GM23338 (cell line): ENCODE data around the gene USP6NL. TPM values are rescaled to one million over a fixed set of nuclear protein-coding genes. Genes with fewer than 3 reads are reported as not detected.

Experiments used
- ATAC-seq: fragments of 200-7000 bp; cut with Tn5 transposase; 3 replicates; pipeline ENCODE4 v1.9.1; 2020
- DNase-seq: peaks from one replicate; pipeline ENCODE4 v3.0.0-alpha.2; 2015; ENCODE audit warnings: low spot score
- H2AFZ ChIP-seq: fragments of 200-600 bp; sonication (generic); 2 replicates; pipeline ENCODE4 v1.8.0; 2016; ENCODE audit warnings: antibody characterized with exemption, mild to moderate bottlenecking, moderate library complexity
- H3F3A ChIP-seq: fragments of 200-600 bp; sonication (generic); replicated peaks from 2 replicates; pipeline ENCODE4 v1.8.0; 2017; ENCODE audit warnings: antibody characterized with exemption, mixed run types, low read depth
- H3K27ac ChIP-seq: fragments of 200-600 bp; sonication (generic); 2 replicates; pipeline ENCODE4 v1.6.1; 2016; ENCODE audit warnings: low read depth
- H3K27me3 ChIP-seq: fragments of 200-600 bp; sonication (generic); 2 replicates; pipeline ENCODE4 v1.8.0; 2016; ENCODE audit warnings: mild to moderate bottlenecking, mixed run types, moderate library complexity; ENCODE audit not compliant: insufficient read depth
- H3K36me3 ChIP-seq: fragments of 200-600 bp; sonication (generic); 2 replicates; pipeline ENCODE4 v1.8.0; 2016; ENCODE audit warnings: mild to moderate bottlenecking; ENCODE audit not compliant: insufficient read depth
- H3K4me1 ChIP-seq: fragments of 200-600 bp; sonication (generic); 2 replicates; pipeline ENCODE4 v1.8.0; 2016; ENCODE audit warnings: mild to moderate bottlenecking, moderate library complexity; ENCODE audit not compliant: insufficient read depth
- H3K4me2 ChIP-seq: fragments of 200-600 bp; sonication (generic); 2 replicates; pipeline ENCODE4 v1.7.1; 2017; ENCODE audit warnings: mixed run types
- H3K4me3 ChIP-seq: fragments of 200-600 bp; sonication (generic); 2 replicates; pipeline ENCODE4 v1.6.1; 2016; ENCODE audit warnings: mixed run types
- H3K79me2 ChIP-seq: fragments of 200-600 bp; sonication (generic); replicated peaks from 2 replicates; pipeline ENCODE4 v1.8.0; 2017; ENCODE audit warnings: mild to moderate bottlenecking; ENCODE audit not compliant: insufficient read depth
- H3K9me2 ChIP-seq: fragments of 200-600 bp; sonication (generic); 2 replicates; pipeline ENCODE4 v1.8.0; 2017; ENCODE audit not compliant: insufficient read depth
- H4K20me1 ChIP-seq: fragments of 200-600 bp; sonication (generic); replicated peaks from 2 replicates; pipeline ENCODE4 v1.8.0; 2017; ENCODE audit warnings: mild to moderate bottlenecking; ENCODE audit not compliant: insufficient read depth
- H3K27ac Mint-ChIP-seq: 2 replicates; pipeline ENCODE4 v1.8.0; 2020; ENCODE audit warnings: inconsistent platforms, mild to moderate bottlenecking, moderate library complexity, mixed read lengths
- H3K27me3 Mint-ChIP-seq: 3 replicates; pipeline ENCODE4 v1.8.0; 2022; ENCODE audit warnings: low read depth, mild to moderate bottlenecking, moderate library complexity, mixed read lengths, inconsistent platforms; ENCODE audit not compliant: insufficient read depth, poor library complexity
- H3K36me3 Mint-ChIP-seq: 3 replicates; pipeline ENCODE4 v1.8.0; 2021; ENCODE audit warnings: low read depth, mild to moderate bottlenecking, inconsistent platforms, moderate library complexity, mixed read lengths
- H3K4me1 Mint-ChIP-seq: 3 replicates; pipeline ENCODE4 v1.8.0; 2020; ENCODE audit warnings: mild to moderate bottlenecking, inconsistent platforms, mixed read lengths
- H3K4me3 Mint-ChIP-seq: 3 replicates; pipeline ENCODE4 v1.8.0; 2021; ENCODE audit warnings: moderate library complexity, mild to moderate bottlenecking, inconsistent platforms, mixed read lengths
- H3K9me3 Mint-ChIP-seq: 3 replicates; pipeline ENCODE4 v1.8.0; 2020; ENCODE audit warnings: moderate library complexity, mild to moderate bottlenecking, inconsistent platforms, mixed read lengths
- CTCF ChIP-seq, 2 experiments: fragments of 200-600 bp in 1 of 2; sonication (generic) in 1 of 2; conservative IDR thresholded peaks; 2 replicates each; pipeline versions ENCODE4 v1.5.1 to v1.6.1; 2016 to 2017; ENCODE audit warnings: antibody characterized with exemption in 2 of 2, low read depth in 2 of 2, mild to moderate bottlenecking in 2 of 2, moderate library complexity in 1 of 2
- ETS1 ChIP-seq: IDR thresholded peaks from 2 replicates; pipeline ENCODE4 v1.6.1; 2016; ENCODE audit warnings: antibody characterized with exemption
- EZH2 ChIP-seq: fragments of 200-600 bp; sonication (generic); IDR thresholded peaks from one replicate; pipeline ENCODE4 v1.8.0; 2017; ENCODE audit warnings: antibody characterized with exemption, mild to moderate bottlenecking, low read depth; ENCODE audit not compliant: unreplicated experiment
- EZH2phosphoT487 ChIP-seq: fragments of 200-600 bp; sonication (generic); IDR thresholded peaks from one replicate; pipeline ENCODE4 v1.8.1; 2018; ENCODE audit warnings: antibody characterized with exemption; ENCODE audit not compliant: unreplicated experiment
- JUNB ChIP-seq: IDR thresholded peaks from one replicate; pipeline ENCODE4 v1.6.1; 2016; ENCODE audit warnings: antibody characterized with exemption; ENCODE audit not compliant: unreplicated experiment
- POLR2AphosphoS5 ChIP-seq: IDR thresholded peaks from 2 replicates; pipeline ENCODE4 v1.6.1; 2016; ENCODE audit warnings: antibody characterized with exemption, low read depth
- polyA plus RNA-seq: library from polyadenylated mRNA; unstranded; fragments of >200 nt; fragmentation: Nextera tagmentation; extraction: Ambion mirVana; gene quantifications from 2 replicates; pipeline ENCODE4 v1.2.1, GENCODE V29; 2016
- total RNA-seq: library from RNA; depleted of rRNA; stranded (reverse); fragments of >200 nt; shearing (Covaris generic); gene quantifications from 2 replicates; pipeline ENCODE4 v1.2.3, GENCODE V29; 2014
- TF ChIP-seq, protein P1 (sequence below): IDR thresholded peaks from one replicate; pipeline ENCODE4 v1.6.1; 2018; ENCODE audit warnings: antibody characterized with exemption; ENCODE audit not compliant: unreplicated experiment

The USP6NL gene
- total and polyA plus RNA-seq, 2 experiments from 2014 or later, result 8.1 to 29.7 TPM

GRCh38 chr10:11564741-11565140 lies 46.7 kb downstream of the USP6NL start:
- Histone ChIP-seq H3K4me1 (no peaks in the 10 kb centered on the region; the same call in 1 of the 2 replicates), H3F3A (no peaks in the 10 kb centered on the region), H3K4me3 (no peak overlapping the region), H3K36me3 (no peaks in the 10 kb centered on the region), H4K20me1 (peaks cover 22% of the 10 kb centered on the region), H3K9me2 (no peaks in the 10 kb centered on the region), H3K27me3 (no peaks in the 10 kb centered on the region), H3K4me2 (no peak overlapping the region), H3K79me2 (peaks cover 99% of the 10 kb centered on the region), H3K27ac (no peak overlapping the region), H2AFZ (no peak overlapping the region)
- no peaks in the 10 kb centered on the region for H3K27me3 Mint-ChIP-seq
- H3K4me1 Mint-ChIP-seq, result peaks cover 13% of the 10 kb centered on the region
- H3K9me3 Mint-ChIP-seq, result peaks cover 3% of the 10 kb centered on the region; the same call in 2 of the 3 replicates
- no peak for DNase-seq
- H3K27ac Mint-ChIP-seq, result no peak overlapping the region
- TF ChIP-seq CTCF (conservative IDR thresholded peaks at IDR 0.05; ENCODE audit: low read depth in 2 of 2), result no peak
- H3K4me3 Mint-ChIP-seq, result no peak overlapping the region
- no peak for ATAC-seq
- peaks cover 14% of the 10 kb centered on the region; the same call in 2 of the 3 replicates for H3K36me3 Mint-ChIP-seq

DNA sequence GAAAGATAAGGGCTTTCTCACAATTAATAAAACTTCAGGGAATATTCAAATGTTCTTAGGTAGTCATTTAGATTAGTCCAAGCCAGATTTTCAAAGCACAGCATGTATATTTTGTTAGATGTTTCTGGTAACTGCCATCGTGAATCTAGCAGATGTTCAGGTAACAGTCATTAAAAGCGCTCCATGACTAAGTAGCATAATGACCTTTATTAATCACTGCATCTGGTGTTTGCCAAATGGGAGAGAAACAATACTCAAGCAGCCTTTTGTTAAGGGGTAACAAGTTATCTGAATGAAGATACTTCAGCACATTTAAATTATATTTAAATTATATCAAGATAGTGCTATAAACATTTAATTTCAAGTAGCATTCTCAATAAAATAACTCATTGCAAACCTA lies 47.5 kb downstream of the USP6NL start:
- Histone ChIP-seq H4K20me1 (peaks cover 22% of the 10 kb centered on the region), H3K4me2 (no peak overlapping the region), H3F3A (no peaks in the 10 kb centered on the region), H2AFZ (no peak overlapping the region), H3K4me3 (no peak overlapping the region), H3K9me2 (no peaks in the 10 kb centered on the region), H3K27ac (no peak overlapping the region), H3K36me3 (no peaks in the 10 kb centered on the region), H3K4me1 (peaks cover under 1% of the 10 kb centered on the region; the same call in 1 of the 2 replicates), H3K79me2 (peaks cover 99% of the 10 kb centered on the region), H3K27me3 (no peaks in the 10 kb centered on the region)
- H3K27me3 Mint-ChIP-seq, result no peaks in the 10 kb centered on the region
- peaks cover 12% of the 10 kb centered on the region for H3K4me1 Mint-ChIP-seq
- H3K9me3 Mint-ChIP-seq, result peaks cover 3% of the 10 kb centered on the region; the same call in 2 of the 3 replicates
- no peak overlapping the region for H3K27ac Mint-ChIP-seq
- DNase-seq, result no peak
- no peak for ATAC-seq
- TF ChIP-seq ETS1 (no peak), JUNB (no peak), POLR2AphosphoS5 (no peak), EZH2 (no peak), EZH2phosphoT487 (no peak)
- TF ChIP-seq, protein P1, sequence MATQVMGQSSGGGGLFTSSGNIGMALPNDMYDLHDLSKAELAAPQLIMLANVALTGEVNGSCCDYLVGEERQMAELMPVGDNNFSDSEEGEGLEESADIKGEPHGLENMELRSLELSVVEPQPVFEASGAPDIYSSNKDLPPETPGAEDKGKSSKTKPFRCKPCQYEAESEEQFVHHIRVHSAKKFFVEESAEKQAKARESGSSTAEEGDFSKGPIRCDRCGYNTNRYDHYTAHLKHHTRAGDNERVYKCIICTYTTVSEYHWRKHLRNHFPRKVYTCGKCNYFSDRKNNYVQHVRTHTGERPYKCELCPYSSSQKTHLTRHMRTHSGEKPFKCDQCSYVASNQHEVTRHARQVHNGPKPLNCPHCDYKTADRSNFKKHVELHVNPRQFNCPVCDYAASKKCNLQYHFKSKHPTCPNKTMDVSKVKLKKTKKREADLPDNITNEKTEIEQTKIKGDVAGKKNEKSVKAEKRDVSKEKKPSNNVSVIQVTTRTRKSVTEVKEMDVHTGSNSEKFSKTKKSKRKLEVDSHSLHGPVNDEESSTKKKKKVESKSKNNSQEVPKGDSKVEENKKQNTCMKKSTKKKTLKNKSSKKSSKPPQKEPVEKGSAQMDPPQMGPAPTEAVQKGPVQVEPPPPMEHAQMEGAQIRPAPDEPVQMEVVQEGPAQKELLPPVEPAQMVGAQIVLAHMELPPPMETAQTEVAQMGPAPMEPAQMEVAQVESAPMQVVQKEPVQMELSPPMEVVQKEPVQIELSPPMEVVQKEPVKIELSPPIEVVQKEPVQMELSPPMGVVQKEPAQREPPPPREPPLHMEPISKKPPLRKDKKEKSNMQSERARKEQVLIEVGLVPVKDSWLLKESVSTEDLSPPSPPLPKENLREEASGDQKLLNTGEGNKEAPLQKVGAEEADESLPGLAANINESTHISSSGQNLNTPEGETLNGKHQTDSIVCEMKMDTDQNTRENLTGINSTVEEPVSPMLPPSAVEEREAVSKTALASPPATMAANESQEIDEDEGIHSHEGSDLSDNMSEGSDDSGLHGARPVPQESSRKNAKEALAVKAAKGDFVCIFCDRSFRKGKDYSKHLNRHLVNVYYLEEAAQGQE, result no peak
- peaks cover 14% of the 10 kb centered on the region; the same call in 2 of the 3 replicates for H3K36me3 Mint-ChIP-seq
- H3K4me3 Mint-ChIP-seq, result no peak overlapping the region
